GM21528 (cell line): ENCODE measurements around the gene PPP4R3C.
"Not testable (repeated sequence)": the region's sequence is repeated elsewhere in the genome, so short reads cannot be mapped to it uniquely, and the experiment has no call there.

ENCODE experiments used
- ATAC-seq: cut with Tn5 transposase; IDR thresholded peaks from one replicate; pipeline ENCODE4 v1.9.1; 2021; ENCODE audit warnings: mild to moderate bottlenecking, moderate library complexity; ENCODE audit not compliant: unreplicated experiment, low FRiP score

PPP4R3C gene

DNA sequence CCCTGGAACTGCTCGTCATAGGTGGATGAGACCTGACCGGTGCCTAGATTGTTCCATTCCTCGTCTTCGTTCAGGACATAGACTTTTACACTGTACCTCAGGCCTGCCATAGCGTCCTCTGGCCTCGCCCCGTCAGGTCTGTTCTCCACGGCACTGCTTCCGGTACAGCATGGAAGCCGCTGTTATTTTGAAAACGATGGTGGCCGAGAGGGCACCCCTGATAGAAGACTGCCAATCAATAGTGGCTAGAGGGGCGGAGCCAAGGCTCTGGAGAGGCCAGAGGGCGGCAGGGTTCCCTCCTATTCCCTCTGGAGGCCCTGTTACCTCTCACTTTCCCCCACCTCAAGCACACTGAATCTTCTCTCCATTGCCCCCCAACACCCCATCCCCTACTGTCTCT is at the start of gene PPP4R3C:
TSS of gene PPP4R3C (minus strand) at position 155 of the 400 bp plus-strand sequence. CDS start at position 110, 45 bp downstream.
- no peak for ATAC-seq

DNA sequence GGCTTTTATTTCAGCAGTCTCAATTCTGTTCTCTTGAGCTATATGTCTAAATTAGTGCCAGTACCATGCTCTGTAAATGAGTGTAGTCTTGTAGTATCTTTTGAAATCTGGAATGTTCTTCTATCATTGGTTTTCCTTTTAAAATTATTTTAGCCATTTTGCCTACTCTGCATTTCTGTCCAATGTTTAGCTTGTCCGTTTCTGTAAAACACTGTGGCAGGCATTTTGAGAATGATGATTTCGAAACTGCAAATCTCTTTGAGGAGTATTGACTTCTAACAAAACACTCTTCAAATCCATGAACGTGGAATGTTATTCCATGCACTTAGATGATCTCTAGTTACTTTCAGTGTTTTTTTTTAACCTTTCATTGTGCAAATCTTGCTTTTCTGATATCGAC is 28.3 kb upstream of the PPP4R3C start:
- no peak for ATAC-seq

DNA sequence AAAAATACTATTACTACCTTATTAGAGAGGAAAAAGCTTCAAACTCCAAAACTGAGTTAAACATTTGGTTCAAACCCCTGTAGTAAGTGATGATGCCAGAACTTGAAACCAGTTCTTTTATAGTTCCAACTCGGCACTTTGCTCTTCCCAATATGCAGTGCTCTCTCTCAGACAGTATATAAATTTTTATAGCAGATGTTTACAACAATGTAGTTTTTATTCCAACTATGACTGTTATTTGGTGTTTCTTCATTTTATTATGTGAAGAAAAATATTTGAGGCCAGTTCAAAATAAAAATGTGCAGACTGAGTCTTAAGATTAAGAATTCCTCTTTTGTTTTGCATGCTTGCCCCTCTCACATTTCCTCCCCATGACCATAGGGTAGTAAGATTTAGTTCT is 2.9 kb upstream of the PPP4R3C start:
- no peak for ATAC-seq

DNA sequence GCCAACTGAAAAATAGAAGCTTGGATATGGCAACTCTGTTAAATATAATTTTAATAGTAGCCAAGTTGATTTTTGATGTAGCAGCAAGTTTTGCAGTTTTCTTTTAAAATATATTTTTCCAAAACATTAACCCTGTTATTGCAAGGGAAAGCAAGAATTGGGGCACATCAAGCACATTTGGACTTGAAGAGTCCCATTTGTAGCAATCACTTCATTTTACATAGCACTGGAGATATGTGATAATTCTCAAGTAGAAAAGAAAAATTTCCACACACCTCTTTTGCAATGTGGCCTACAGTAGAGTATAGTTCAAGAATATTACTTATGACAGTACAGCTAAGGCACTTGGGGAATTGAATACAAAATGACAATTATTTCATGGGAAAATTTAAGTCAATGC is 1.9 kb upstream of the PPP4R3C start:
- no peak for ATAC-seq

DNA sequence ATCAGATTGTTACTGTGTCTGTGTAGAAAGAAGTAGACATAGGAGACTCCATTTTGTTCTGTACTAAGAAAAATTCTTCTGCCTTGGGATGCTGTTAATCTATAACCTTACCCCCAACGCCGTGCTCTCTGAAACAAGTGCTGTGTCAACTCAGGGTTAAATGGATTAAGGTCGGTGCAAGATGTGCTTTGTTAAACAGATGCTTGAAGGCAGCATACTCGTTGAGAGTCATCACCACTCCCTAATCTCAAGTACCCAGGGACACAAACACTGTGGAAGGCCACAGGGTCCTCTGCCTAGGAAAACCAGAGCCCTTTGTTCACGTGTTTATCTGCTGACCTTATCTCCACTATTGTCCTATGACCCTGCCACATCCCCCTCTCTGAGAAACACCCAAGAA is 4.0 kb downstream of the PPP4R3C start:
- not testable (repeated sequence) for ATAC-seq

DNA sequence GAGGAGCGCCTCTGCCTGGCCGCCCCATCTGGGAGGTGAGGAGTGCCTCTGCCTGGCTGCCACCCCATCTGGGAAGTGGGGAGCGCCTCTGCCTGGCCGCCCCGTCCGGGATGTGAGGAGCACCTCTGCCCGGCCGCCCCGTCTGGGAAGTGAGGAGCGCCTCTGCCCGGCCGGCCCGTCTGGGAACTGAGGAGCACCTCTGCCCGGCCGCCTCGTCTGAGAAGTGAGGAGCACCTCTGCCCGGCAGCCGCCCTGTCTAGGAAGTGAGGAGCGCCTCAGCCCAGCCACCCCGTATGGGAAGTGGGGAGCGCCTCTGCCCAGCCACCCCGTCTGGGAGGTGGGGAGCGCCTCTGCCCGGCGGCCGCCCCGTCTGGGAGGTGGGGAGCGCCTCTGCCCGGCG is 4.6 kb downstream of the PPP4R3C start:
- ATAC-seq, result not testable (repeated sequence)

DNA sequence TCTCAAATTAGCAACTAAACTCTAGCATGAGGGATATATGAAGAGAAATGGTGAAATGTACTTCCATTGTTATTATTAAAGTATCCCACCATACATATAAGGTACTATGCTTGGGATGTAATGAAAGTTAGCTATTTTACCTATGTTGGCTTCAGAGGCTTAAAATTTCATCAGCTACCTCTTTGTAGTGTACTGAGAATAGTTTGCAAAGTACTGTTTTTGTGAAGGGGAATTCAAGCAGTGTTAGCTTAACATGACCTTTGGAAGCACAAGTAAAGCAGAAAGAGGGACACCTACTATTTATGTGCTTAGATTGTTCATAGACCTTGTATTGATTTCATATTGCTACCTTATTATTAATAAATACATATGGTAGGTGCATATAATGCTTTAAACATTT is 11.8 kb downstream of the PPP4R3C start:
- no peak for ATAC-seq

DNA sequence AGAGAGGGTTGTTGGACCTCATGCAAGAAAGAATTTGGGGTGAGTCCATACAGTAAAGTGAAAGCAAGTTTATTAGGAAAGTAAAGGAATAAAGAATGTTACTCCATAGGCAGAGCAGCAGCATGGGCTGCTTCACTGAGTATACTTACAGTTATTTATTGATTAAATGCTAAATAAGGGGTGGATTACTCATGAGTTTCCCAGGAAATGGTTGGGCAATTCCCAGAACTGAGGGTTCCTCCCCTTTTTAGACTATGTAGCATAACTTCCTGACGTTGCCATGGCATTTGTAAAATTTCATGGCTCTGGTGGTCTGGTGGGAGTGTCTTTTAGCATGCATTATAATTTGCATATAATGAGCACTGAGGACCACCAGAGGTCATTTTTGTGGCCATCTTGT is 16.7 kb downstream of the PPP4R3C start:
- ATAC-seq, result no peak

DNA sequence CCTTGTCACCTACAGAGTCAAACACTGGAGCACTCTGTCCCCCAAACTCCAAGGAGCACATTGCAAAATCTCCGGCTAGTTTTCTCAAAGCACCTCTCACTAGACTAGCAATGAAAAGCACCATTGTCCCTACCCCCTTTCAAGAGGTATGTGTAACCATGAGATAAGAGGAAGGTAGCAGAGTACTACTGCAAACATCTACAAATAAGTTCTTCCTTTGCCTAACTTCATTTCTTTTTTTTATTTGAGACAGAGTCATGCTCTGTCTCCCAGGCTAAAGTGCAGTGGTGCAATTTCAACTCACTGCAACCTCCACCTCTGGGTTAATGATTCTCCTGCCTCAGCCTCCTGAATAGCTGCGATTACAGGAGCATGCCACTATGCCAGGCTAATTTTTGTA is 17.7 kb downstream of the PPP4R3C start:
- no peak for ATAC-seq

DNA sequence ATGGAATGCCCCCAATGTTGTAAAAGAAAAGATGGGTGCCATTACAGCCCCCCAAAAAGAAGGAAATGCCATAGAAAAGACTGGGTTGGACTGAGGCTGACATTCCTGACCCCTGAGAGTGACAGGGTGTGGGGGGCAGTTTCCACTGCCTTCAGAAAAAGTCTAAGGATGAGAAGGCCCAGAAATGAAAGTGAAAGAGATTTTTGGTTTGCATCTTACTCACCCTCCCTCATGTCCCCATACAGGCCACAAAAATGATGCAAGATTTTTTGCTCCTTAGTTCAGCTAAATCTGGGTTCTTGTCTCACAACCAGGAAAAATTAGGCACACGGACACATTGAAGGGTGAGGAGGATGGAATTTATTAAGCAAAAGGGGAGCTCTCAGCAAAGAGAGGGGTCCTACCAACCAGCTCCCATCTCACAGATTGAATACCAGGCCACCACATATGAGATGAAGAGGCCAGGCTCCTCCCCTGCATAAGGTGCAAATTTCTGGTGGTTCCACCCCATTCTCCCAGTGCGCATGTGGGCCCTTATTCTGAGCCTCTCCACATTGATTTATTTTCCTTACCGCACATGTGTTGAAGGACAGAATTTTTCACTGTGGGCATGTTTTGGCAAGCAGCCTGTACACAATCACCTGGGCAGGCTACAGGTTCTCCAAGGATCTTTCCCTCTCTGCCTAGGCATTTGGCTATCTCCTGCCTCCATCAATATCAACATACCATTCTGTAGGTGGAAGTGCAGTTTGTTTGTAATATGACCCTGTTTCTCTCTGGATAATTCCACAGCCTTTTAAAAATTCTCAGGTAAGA is 18.8 kb downstream of the PPP4R3C start:
- ATAC-seq, result no peak

DNA sequence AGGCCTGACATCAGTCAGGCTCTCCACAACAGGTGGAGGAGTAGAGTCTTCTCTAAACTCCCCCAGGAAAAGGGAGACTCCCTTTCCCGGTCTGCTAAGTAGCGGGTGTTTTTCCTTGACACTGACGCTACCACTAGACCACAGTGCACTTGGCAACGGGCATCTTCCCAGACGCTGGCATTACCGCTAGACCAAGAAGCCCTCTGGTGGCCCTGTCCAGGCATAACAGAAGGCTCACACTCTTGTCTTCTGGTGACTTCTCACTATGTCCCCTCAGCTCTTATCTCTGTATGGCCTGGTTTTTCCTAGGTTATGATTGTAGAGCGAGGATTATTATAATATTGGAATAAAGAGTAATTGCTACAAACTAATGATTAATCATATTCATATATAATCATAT is 20.7 kb downstream of the PPP4R3C start:
- not testable (repeated sequence) for ATAC-seq

DNA sequence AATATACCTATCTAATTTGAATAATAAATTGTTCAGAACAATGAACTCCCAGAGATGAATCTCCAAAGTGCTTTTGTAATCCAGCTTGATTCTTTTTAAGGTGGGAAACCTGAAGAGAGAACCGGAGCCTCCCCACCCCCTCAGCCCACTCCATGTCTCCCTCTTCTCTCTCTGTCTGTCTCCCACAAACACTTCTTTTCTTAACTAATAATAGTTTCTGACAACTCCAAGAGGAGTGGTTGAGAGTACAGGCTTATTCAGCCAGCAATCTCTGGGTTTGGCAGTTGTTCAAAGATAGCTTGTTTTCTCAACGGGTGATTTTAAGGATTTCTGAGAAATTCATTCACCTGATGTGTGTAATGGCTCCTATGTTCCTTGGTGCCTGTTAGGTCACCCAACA is 23.4 kb downstream of the PPP4R3C start:
- no peak for ATAC-seq

DNA sequence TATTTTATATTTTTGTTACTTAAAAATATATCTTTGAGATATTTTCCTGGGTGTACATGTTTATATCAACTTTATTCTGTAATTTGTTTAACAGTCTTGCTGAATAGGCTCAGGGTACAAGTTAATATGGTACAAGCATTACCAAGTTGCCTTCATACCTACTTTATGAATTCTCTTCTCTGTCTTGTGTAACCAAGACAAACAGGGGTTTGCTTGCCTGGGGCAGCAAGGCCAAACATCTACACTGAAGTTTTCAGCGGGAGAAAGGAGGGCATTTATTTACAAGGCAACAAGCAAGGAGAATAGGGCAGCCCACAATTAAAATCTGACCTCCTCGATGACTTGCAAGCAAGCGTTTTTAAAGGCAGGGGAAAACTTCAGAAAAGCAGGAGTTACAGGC is 24.2 kb downstream of the PPP4R3C start:
- no peak for ATAC-seq

DNA sequence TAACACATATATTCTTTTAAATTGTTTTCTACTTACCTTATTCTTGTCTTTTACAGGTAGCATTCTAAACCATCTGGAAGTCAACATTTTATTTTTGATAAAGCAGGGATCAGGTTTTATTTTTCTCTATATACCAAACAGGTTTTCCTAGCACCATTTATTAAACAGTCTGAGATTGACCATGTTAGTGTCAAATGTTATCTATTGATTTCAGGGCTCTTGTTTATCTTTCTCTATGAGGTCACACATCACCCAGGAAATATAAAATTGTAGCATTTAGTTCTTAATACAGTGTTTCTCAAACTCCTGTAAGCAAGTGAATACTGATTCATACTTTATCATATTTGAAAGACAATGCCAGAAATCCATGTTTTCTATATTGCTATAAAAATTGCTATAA is 28.1 kb downstream of the PPP4R3C start:
- no peak for ATAC-seq
